GM15510 (cell line): ENCODE measurements around the gene USP31.

Experiments used
- POLR2A ChIP-seq: IDR thresholded peaks from 3 replicates; pipeline ENCODE4 v1.6.1; 2011; ENCODE audit warnings: borderline replicate concordance; ENCODE audit not compliant: insufficient read length; ENCODE audit errors: extremely low read depth

USP31 gene

DNA sequence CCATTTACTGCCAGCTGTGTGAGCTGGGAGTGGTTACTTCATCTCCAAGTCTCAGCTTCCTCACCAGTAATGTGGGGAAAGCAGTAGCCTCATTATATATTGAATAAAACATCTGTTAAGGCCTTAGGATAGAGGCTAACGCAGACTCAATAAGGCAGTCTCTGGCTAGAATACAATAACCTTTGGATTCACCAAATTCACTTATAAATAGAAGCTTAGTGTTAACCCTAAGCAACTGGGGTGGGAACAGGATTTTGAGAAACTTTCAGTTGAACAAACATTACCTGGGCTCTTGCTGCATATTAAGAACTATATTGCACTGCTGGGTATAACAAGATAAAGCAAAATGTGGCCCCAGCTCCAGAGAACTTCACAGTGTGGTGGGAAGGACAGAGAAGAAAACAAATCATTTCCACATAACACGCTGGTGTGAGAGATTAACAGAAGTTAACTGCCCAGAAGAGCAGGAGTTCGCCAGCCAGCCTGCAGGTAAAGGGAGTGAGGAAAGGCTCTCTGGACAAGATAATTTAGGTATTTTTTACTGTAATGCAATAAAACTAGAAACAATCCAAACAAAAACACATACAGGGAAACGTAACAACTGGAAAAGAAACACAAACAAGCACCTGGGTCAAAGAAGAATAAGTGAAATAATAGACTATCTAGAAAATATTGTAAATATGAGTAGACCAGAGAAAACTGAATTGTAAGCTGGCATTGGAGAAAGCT lies 57.0 kb downstream of the USP31 start:
- TF ChIP-seq POLR2A: no peak

- TF ChIP-seq POLR2A: no peak
These were observed 60.1 kb downstream of the USP31 start for GRCh38 chr16:23089111-23089510.

DNA sequence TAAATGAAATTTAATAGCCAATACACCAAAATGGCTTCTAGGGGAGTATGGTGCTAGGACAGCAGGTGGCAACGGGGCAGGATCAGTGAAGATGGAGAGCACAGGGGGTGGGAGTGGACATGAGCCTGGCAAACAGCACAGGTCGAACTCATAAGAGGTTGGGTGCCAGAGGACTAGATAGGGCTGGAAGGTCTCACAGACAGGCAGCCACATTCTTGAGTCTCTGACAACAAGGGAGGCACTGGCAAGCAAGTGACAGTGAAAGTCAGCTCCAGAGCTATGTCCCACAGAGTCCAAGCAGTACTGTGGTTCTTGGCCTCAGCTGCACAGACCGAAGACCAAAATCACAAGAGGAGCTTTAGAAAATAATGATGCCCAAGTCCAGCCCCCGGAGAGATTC lies 61.2 kb downstream of the USP31 start:
- TF ChIP-seq POLR2A: no peak

DNA sequence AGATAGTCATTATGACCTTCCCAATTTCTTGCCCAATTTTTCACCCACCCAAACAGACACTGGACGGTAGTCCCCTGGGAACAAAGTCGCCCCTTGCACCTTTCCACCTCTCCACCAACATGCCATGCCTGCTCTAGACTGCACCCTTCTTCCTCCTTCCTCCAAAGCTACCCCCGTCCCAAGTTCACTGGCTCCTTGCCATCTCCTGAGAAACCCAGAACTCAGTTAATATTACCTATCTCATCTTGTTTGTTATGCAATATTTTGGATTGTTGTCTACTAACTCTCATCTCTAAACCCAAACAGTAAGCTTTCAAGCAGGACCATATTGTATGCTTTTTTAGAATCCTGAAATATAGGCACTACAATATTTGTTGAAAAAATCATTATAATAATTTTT lies 63.3 kb downstream of the USP31 start:
- no peak for TF ChIP-seq POLR2A

- TF ChIP-seq POLR2A: no peak
These were observed 67.0 kb downstream of the USP31 start for GRCh38 chr16:23082161-23082788.

- no peak for TF ChIP-seq POLR2A
These were observed 67.6 kb downstream of the USP31 start for GRCh38 chr16:23081675-23082119.

DNA sequence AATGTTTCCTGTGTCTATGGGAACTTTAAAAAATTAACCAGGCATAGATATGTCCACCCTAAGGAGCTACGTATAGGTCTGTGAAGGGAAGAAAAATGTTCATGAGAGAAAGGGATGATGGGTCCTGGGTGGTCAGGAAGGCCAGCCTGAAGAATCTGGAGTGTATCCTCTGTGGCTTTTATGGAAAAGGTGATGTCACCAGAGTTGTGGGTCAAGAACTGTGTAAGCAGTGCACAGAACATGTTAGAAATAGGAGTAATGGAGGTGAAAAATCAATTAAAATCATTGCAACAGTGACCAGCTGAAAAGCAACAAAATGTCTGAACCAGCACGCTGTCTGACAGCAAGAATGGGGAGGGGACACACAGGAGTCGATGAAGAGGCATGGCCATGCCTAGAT lies 68.5 kb downstream of the USP31 start:
- no peak for TF ChIP-seq POLR2A

GRCh38 chr16:23080329-23080728 lies 68.9 kb downstream of the USP31 start:
- no peak for TF ChIP-seq POLR2A

DNA sequence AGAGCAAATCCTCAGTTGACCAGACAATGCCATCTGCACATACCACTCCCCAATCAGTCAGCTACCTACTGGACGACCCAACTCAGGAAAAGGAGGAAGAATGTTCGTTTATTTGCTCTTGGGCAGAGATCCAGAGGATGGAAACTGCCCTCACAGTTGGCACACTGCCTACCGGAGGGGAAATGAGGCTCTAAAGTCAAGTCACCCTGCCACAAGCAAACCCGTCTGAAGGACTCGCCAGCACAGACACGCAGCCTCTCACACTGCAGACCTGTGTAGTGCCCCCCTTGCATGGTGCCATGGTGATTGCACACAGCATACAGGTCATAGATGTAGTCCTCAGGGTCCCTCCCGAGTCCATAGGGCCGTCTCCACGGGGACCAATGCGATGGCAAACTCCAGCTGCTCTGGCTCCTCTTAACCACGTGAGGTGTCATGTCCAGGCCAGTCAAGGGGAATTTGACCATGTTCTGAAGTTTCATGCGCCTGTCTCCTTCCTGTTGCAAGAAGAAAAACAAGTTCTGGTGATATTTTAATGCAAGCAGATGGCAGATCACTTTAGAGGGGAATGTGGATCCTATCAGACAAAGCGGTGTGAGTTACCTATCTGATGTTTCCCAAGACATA lies 69.5 kb downstream of the USP31 start:
- TF ChIP-seq POLR2A: no peak

GRCh38 chr16:23074423-23074822 lies 74.8 kb downstream of the USP31 start:
- TF ChIP-seq POLR2A: no peak

DNA sequence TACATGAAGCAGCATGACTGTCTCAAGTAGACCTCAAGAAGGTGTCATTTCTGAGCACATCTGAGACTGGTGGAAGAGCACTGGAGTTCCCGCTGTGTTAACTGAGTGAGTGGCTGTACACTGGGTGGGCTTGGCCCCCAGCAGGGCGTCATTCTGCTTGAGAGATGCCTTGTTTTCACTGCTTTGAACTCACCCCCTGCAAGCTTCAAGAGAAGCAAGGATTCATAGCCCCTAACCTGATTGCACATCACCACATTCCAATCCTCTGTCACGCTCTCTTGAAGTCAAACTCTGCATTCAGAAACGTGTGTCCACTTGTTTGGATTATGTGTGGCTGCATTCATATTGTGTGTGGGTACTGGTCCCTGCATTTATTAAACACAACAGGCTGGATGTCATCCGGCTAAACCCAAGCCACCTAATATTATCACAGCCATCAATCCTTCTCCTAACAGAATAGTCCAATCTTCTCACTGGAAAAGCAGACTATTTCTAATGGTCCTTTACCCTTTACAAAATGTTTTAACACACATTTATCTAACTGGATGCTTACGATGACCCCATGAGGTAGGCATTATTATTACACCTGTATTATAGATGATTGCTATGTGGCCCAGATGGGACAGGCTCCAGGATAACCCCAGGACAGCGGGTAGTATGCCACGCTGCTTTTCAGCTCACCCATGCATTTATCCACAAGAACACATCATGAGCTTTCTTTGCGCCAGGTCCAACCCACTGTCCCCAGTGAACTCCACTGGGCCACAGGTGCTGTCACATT lies 76.3 kb downstream of the USP31 start:
- no peak for TF ChIP-seq POLR2A

DNA sequence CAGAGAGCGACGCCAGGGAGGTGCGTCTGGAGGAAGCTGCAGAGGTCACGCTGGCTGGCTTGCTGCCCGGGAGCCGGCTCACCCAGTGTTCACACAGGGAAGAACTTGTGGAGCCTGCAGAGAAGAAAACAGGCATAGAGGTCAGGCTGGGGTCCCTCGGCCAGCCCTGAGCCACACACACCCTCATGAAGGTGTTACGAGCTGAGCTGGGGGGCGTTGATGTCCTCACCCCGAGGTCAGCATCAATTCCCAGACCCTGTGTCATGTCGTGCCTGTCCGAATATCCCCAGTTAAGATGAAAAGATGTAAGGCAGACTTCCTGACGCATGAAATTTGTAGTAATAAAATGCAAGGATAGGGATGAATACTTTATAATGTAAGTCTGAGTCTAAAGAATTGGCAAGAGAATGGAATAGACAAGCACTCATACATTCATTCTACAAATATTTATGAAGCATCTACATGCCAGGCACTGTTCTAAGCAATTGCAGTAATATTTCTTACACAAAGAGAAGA lies 77.1 kb downstream of the USP31 start:
- TF ChIP-seq POLR2A: no peak

GRCh38 chr16:23071196-23072083 lies 77.8 kb downstream of the USP31 start:
- TF ChIP-seq POLR2A: no peak

- no peak for TF ChIP-seq POLR2A
These were observed 79.4 kb downstream of the USP31 start for GRCh38 chr16:23069844-23070243.
